SK-N-SH treated with all-trans-retinoic acid at 6 μM for 48 hours (cell line): ENCODE data around the gene CPOX.

Source experiments
- RARB ChIP-seq: fragments of 250-450 bp; sonication (Bioruptor Pico); IDR thresholded peaks from 2 replicates; pipeline ENCODE4 v1.8.0; 2021; ENCODE audit warnings: mild to moderate bottlenecking, moderate library complexity
- TCF4 ChIP-seq: fragments of 250-450 bp; sonication (Bioruptor Pico); IDR thresholded peaks from 2 replicates; pipeline ENCODE4 v1.8.0; 2021; ENCODE audit warnings: mild to moderate bottlenecking, moderate library complexity, borderline replicate concordance
- TOX ChIP-seq: fragments of 250-450 bp; sonication (Bioruptor Pico); IDR thresholded peaks from 2 replicates; pipeline ENCODE4 v1.8.0; 2021; ENCODE audit warnings: mild to moderate bottlenecking, moderate library complexity, borderline replicate concordance
- ZNF70 ChIP-seq: fragments of 450-650 bp; formaldehyde crosslinking; IDR thresholded peaks from 2 replicates; pipeline ENCODE4 v1.5.0; 2020; ENCODE audit warnings: mild to moderate bottlenecking, moderate library complexity
- TF ChIP-seq, protein P1 (sequence below): fragments of 250-450 bp; sonication (Bioruptor Pico); IDR thresholded peaks from 2 replicates; pipeline ENCODE4 v1.5.1; 2020; ENCODE audit warnings: low read depth, mild to moderate bottlenecking, moderate library complexity
- TF ChIP-seq, protein P2 (sequence below): fragments of 250-450 bp; sonication (Bioruptor Pico); IDR thresholded peaks from 2 replicates; pipeline ENCODE4 v1.5.0; 2020; ENCODE audit warnings: mild to moderate bottlenecking, moderate library complexity
- TF ChIP-seq, protein P3 (sequence below): fragments of 250-450 bp; sonication (Bioruptor Pico); IDR thresholded peaks from 2 replicates; pipeline ENCODE4 v1.5.1; 2021; ENCODE audit warnings: mild to moderate bottlenecking, moderate library complexity
- TF ChIP-seq, protein P4 (sequence below): fragments of 250-450 bp; sonication (Bioruptor Pico); IDR thresholded peaks from 2 replicates; pipeline ENCODE4 v1.8.0; 2021; ENCODE audit warnings: low read depth, mild to moderate bottlenecking, moderate library complexity, borderline replicate concordance

DNA sequence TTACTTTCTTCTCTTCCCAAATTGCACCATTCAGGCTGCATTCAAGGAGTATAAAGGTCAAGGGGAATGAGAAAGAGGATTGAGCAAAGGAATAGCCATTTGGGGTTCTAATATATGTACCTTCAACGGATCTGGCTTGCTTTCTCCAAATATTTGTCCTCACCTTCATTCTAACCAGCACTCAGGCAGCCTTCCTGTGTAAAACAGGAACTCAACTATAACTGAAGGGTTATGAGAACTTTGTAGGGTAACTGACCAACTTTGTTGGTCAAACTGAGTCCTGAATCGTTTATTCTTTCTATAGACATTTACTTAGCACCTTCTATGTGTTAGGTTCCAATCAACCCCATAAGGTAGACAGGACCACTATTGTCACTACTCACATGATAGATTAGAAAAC is 5.1 kb upstream of the CPOX start:
- TF ChIP-seq ZNF70 (CRISPR knock-in tag) (no peak), RARB (CRISPR knock-in tag) (no peak), TCF4 (CRISPR knock-in tag) (no peak), TOX (CRISPR knock-in tag) (no peak)
- TF ChIP-seq, protein P1, sequence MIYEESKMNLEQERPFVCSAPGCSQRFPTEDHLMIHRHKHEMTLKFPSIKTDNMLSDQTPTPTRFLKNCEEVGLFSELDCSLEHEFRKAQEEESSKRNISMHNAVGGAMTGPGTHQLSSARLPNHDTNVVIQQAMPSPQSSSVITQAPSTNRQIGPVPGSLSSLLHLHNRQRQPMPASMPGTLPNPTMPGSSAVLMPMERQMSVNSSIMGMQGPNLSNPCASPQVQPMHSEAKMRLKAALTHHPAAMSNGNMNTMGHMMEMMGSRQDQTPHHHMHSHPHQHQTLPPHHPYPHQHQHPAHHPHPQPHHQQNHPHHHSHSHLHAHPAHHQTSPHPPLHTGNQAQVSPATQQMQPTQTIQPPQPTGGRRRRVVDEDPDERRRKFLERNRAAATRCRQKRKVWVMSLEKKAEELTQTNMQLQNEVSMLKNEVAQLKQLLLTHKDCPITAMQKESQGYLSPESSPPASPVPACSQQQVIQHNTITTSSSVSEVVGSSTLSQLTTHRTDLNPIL = no peak
- TF ChIP-seq, protein P2, sequence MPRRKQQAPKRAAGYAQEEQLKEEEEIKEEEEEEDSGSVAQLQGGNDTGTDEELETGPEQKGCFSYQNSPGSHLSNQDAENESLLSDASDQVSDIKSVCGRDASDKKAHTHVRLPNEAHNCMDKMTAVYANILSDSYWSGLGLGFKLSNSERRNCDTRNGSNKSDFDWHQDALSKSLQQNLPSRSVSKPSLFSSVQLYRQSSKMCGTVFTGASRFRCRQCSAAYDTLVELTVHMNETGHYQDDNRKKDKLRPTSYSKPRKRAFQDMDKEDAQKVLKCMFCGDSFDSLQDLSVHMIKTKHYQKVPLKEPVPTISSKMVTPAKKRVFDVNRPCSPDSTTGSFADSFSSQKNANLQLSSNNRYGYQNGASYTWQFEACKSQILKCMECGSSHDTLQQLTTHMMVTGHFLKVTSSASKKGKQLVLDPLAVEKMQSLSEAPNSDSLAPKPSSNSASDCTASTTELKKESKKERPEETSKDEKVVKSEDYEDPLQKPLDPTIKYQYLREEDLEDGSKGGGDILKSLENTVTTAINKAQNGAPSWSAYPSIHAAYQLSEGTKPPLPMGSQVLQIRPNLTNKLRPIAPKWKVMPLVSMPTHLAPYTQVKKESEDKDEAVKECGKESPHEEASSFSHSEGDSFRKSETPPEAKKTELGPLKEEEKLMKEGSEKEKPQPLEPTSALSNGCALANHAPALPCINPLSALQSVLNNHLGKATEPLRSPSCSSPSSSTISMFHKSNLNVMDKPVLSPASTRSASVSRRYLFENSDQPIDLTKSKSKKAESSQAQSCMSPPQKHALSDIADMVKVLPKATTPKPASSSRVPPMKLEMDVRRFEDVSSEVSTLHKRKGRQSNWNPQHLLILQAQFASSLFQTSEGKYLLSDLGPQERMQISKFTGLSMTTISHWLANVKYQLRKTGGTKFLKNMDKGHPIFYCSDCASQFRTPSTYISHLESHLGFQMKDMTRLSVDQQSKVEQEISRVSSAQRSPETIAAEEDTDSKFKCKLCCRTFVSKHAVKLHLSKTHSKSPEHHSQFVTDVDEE = no peak
- TF ChIP-seq, protein P3, sequence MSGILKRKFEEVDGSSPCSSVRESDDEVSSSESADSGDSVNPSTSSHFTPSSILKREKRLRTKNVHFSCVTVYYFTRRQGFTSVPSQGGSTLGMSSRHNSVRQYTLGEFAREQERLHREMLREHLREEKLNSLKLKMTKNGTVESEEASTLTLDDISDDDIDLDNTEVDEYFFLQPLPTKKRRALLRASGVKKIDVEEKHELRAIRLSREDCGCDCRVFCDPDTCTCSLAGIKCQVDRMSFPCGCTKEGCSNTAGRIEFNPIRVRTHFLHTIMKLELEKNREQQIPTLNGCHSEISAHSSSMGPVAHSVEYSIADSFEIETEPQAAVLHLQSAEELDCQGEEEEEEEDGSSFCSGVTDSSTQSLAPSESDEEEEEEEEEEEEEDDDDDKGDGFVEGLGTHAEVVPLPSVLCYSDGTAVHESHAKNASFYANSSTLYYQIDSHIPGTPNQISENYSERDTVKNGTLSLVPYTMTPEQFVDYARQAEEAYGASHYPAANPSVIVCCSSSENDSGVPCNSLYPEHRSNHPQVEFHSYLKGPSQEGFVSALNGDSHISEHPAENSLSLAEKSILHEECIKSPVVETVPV (CRISPR knock-in tag) = no peak
- TF ChIP-seq, protein P4, sequence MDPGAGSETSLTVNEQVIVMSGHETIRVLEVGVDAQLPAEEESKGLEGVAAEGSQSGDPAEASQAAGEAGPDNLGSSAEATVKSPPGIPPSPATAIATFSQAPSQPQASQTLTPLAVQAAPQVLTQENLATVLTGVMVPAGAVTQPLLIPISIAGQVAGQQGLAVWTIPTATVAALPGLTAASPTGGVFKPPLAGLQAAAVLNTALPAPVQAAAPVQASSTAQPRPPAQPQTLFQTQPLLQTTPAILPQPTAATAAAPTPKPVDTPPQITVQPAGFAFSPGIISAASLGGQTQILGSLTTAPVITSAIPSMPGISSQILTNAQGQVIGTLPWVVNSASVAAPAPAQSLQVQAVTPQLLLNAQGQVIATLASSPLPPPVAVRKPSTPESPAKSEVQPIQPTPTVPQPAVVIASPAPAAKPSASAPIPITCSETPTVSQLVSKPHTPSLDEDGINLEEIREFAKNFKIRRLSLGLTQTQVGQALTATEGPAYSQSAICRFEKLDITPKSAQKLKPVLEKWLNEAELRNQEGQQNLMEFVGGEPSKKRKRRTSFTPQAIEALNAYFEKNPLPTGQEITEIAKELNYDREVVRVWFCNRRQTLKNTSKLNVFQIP (CRISPR knock-in tag) = no peak
